AG09319 (cell line): ENCODE measurements around the gene SMIM38.
"Not testable (repeated sequence)": the region's sequence is repeated elsewhere in the genome, so short reads cannot be mapped to it uniquely, and the experiment has no call there.

Experiments used
- DNase-seq: peaks from one replicate; pipeline ENCODE4 v3.0.0-alpha.2; 2010; ENCODE audit warnings: low read depth; ENCODE audit errors: extremely low read depth
- TF ChIP-seq, protein P1 (sequence below): IDR thresholded peaks from 2 replicates; pipeline ENCODE4 v1.5.1; 2011; ENCODE audit warnings: low read depth, mild to moderate bottlenecking, inconsistent platforms, low read length, moderate library complexity

The SMIM38 gene

DNA sequence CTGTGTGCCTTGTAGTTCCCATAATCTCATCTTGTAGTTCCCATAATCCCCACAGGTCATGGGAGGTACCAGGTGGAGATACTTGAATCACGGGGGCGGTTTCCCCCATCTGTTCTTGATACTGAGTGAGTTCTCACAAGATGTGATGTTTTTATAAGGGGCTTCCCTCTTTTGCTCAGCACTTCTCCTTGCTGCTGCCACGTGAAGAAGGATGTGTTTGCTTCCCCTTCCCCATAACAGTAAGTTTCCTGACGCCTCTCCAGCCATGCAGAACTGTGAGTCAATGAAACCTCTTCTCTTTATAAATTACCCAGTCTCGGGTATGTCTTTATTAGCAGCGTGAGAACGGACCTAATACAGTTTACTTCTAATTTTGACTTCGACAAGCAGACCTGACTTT lies 14.0 kb upstream of the SMIM38 start:
- TF ChIP-seq, protein P1, sequence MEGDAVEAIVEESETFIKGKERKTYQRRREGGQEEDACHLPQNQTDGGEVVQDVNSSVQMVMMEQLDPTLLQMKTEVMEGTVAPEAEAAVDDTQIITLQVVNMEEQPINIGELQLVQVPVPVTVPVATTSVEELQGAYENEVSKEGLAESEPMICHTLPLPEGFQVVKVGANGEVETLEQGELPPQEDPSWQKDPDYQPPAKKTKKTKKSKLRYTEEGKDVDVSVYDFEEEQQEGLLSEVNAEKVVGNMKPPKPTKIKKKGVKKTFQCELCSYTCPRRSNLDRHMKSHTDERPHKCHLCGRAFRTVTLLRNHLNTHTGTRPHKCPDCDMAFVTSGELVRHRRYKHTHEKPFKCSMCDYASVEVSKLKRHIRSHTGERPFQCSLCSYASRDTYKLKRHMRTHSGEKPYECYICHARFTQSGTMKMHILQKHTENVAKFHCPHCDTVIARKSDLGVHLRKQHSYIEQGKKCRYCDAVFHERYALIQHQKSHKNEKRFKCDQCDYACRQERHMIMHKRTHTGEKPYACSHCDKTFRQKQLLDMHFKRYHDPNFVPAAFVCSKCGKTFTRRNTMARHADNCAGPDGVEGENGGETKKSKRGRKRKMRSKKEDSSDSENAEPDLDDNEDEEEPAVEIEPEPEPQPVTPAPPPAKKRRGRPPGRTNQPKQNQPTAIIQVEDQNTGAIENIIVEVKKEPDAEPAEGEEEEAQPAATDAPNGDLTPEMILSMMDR = no peak
- DNase-seq = no peak

GRCh38 chr11:69142895-69143294 lies 12.8 kb upstream of the SMIM38 start:
- TF ChIP-seq, protein P1 = no peak
- no peak for DNase-seq

DNA sequence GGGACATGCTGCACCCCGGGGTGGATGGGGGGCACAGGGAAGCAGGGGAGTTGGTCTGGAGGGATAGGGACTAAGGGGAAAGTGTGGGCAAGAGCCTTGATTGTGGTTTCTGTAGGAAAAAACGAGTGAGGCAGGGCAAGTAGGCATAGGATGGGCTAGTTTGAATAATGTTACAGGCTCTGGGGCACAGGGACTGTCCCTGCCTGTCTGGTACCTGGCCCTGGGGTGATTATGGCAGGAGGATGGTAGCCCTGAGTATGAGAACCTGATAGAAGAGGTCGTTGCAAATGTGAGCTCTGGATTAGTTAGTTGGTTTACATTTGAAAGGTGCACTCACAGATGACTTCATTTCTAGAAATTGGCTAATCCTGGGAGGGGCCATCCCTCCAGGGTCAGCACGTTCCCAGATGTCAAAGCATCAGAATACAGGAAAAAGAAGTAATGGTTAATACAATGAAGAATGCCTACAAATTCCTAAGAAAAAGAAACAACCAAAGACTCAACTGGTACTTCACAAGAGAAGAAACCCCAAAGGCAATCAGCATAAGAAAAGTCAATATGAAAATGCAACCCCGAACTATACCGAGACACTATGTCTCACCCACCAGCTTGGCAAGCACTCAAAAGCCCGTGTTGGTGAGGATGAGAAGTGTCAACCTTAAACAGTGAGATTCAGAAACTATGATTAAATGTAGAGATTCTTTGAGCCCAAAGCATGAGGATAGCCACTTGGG lies 11.3 kb upstream of the SMIM38 start:
- TF ChIP-seq, protein P1 = no peak
- DNase-seq = no peak

- DNase-seq = peak; percentile 48
- TF ChIP-seq, protein P1 = no peak
These were observed 10.7 kb upstream of the SMIM38 start for GRCh38 chr11:69145050-69145380.

- DNase-seq = no peak
- TF ChIP-seq, protein P1 = no peak
These were observed 7.4 kb upstream of the SMIM38 start for GRCh38 chr11:69148377-69148762.

- TF ChIP-seq, protein P1 = no peak
- DNase-seq = no peak
These were observed 6.9 kb upstream of the SMIM38 start for GRCh38 chr11:69148806-69149205.

- DNase-seq = not testable (repeated sequence)
These were observed 6.2 kb upstream of the SMIM38 start for GRCh38 chr11:69149338-69150045.

DNA sequence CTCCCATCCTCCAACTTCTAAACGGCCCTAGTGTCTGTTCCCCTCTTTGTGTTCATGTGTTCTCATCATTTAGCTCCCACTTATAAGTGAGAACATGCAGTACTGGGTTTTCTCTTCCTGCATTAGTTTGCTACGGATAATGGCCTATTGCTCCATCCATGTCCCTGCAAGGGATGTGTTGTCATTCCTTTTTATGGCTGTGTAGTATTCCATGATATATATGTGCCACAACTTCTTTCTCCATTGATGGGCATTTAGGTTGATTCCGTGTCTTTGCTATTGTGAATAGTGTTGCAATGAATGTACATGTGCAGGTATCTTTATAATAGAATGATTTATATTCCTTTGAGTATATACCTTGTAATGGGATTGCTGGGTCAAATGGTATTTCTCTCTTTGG lies 5.6 kb upstream of the SMIM38 start:
- TF ChIP-seq, protein P1 = no peak
- DNase-seq = no peak
